RPMI8226 (cell line): ENCODE results near the gene PCIF1.
A peak's percentile ranks its signal among the peaks of the same experiment; 100 is the strongest.

Experiments
- DNase-seq: peaks from one replicate; pipeline ENCODE4 v3.0.0-alpha.2; 2015

Gene PCIF1

GRCh38 chr20:45904583-45905504, 29.6 kb upstream of the PCIF1 start:
- no peak for DNase-seq

- no peak for DNase-seq
These were observed 28.9 kb upstream of the PCIF1 start for GRCh38 chr20:45905505-45906079.

- DNase-seq, result no peak
These were observed 27.1 kb upstream of the PCIF1 start for GRCh38 chr20:45907219-45907948.

GRCh38 chr20:45908084-45908483, 26.4 kb upstream of the PCIF1 start:
- DNase-seq, result no peak

GRCh38 chr20:45909336-45909808, 25.1 kb upstream of the PCIF1 start:
- no peak for DNase-seq

- no peak for DNase-seq
These were observed 24.4 kb upstream of the PCIF1 start for GRCh38 chr20:45909817-45910669.

- peak; percentile 78 for DNase-seq
These were observed 23.6 kb upstream of the PCIF1 start for GRCh38 chr20:45910670-45911485.

GRCh38 chr20:45911486-45912343, 22.8 kb upstream of the PCIF1 start, which contains the start of gene PLTP:
Gene PLTP (minus strand): TSS chr20:45912155. CDS start chr20:45911452, 703 bp downstream.
- DNase-seq, result no peak

- no peak for DNase-seq
These were observed 22.2 kb upstream of the PCIF1 start for GRCh38 chr20:45912344-45912682.

- no peak for DNase-seq
These were observed 21.4 kb upstream of the PCIF1 start for GRCh38 chr20:45913116-45913515.

GRCh38 chr20:45917790-45918141, 16.7 kb upstream of the PCIF1 start:
- no peak for DNase-seq

- DNase-seq, result no peak
These were observed 16.2 kb upstream of the PCIF1 start for GRCh38 chr20:45918182-45918737.

- DNase-seq, result no peak
These were observed 15.5 kb upstream of the PCIF1 start for GRCh38 chr20:45918779-45919537.

GRCh38 chr20:45919542-45920399, 14.7 kb upstream of the PCIF1 start:
- no peak for DNase-seq

- no peak for DNase-seq
These were observed 13.8 kb upstream of the PCIF1 start for GRCh38 chr20:45920462-45921336.

- DNase-seq, result no peak
These were observed 12.9 kb upstream of the PCIF1 start for GRCh38 chr20:45921337-45922189.
